HG03575 (cell line): ENCODE data around the gene NEK6.

Source experiments
- ATAC-seq: cut with Tn5 transposase; IDR thresholded peaks from one replicate; pipeline ENCODE4 v1.9.1; 2021; ENCODE audit not compliant: unreplicated experiment, insufficient number of reproducible peaks, low FRiP score; ENCODE audit errors: extremely low read depth

Gene NEK6

GRCh38 chr9:124307379-124308030 is 49.8 kb downstream of the NEK6 start:
- no peak for ATAC-seq

DNA sequence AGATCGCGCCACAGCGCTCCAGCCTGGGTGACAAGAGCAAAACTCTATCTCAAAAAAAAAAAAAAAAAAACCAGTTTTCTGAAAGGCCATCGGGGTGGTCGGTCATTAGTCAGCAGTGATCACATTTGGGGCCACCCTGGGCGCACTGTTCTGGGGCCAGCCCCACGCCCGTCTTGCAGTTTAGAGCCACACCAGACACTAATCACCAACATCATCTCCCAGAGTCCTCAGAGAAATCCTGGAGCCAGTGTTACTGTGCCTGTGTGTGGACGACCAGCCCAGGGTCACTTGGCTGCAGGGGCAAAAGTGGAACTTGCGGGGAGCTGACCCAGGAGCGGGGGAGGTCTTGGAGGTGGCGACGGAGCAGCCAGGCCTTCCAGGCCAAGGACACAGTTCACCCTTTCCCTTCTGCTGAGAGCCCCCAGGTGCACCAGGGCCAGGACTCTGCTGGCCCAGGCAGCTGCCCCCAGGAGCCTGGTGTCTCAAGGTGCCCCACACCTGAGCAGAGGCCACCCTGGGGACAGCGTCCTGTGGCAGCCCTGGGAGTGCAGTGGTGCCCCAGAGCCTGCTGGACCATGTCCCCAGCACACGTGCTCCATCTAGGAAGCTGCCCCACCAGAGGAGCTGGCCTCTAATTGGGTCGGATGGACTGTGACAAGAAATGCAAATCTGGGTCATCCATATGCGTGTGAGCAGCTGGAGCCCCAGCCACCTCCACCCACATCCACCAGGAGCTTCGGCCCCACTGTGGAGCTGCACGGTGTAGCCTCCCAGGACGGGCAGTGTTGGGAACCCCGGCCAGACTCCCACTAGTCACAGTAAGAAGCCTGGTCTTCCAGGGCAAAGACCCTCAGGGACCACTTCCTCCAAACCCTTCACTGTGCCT is 51.1 kb downstream of the NEK6 start:
- no peak for ATAC-seq

- no peak for ATAC-seq
Measured at GRCh38 chr9:124309667-124310084, 51.9 kb downstream of the NEK6 start.

GRCh38 chr9:124311283-124311682 is 53.5 kb downstream of the NEK6 start:
- ATAC-seq: no peak

DNA sequence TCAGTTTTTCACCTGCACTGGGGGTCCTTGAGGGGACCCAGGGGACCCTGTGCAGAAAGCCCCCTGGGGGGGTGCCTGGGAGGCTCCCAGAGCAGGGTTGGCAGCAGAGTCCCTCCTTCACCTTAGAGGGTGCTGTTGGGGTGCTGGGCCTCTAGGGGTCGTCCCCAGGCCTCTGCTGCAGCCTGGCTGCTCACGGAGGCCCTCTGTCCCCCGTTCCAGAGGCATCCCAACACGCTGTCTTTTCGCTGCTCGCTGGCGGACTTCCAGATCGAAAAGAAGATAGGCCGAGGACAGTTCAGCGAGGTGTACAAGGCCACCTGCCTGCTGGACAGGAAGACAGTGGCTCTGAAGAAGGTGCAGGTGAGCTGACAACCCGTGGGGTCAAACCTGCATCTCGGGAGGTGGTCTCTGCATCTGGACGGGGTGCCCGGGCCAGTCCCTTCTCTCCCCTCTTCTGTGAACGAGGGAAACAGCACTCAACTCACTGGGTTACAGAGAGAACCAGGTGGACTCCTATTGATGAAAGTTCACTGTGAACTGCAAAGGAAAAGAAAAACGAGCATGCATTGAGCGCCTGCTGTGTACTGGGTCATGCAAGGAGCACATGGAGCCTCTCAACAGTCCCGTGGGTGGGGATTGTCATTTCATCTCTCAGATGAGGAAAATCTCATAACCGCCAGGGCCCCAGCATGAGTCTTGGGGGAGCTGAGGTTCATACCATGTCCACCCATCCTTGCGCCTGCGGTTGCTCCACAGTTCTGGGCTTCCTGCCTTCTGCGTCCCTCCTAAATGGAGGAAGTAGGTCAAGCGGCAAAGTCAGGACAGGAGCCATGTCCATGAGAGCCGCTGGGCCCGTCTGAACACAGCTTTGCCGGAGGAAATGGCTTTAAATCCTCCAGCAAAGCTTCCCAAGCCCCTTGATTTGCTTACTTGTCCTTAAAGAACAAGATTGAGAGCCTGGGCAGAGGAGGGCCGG is 54.8 kb downstream of the NEK6 start:
- ATAC-seq: no peak

DNA sequence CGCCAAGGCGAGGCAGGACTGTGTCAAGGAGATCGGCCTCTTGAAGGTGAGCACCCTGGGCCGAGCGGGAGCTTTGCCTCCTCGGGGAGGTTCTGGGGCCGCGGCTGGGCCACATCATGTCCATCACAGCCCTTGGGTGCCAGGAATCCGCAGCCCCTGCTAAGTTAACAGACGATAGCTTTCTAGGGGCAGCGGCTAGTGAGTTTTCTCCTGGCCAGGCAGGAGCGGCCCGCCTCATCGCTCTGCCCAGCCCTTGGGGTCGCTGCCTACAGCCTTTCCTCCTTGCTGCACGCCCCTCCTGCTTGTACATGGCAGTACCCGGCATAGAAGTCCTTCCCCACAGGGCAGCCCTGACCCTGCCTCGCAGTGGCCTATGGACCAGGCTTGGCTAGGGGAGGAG is 56.2 kb downstream of the NEK6 start:
- no peak for ATAC-seq

- no peak for ATAC-seq
Measured at GRCh38 chr9:124315882-124316281, 58.1 kb downstream of the NEK6 start.

- no peak for ATAC-seq
Measured at GRCh38 chr9:124320062-124320973, 62.6 kb downstream of the NEK6 start.

GRCh38 chr9:124321416-124321815 is 63.7 kb downstream of the NEK6 start:
- no peak for ATAC-seq

- no peak for ATAC-seq
Measured at GRCh38 chr9:124321935-124322334, 64.2 kb downstream of the NEK6 start.

DNA sequence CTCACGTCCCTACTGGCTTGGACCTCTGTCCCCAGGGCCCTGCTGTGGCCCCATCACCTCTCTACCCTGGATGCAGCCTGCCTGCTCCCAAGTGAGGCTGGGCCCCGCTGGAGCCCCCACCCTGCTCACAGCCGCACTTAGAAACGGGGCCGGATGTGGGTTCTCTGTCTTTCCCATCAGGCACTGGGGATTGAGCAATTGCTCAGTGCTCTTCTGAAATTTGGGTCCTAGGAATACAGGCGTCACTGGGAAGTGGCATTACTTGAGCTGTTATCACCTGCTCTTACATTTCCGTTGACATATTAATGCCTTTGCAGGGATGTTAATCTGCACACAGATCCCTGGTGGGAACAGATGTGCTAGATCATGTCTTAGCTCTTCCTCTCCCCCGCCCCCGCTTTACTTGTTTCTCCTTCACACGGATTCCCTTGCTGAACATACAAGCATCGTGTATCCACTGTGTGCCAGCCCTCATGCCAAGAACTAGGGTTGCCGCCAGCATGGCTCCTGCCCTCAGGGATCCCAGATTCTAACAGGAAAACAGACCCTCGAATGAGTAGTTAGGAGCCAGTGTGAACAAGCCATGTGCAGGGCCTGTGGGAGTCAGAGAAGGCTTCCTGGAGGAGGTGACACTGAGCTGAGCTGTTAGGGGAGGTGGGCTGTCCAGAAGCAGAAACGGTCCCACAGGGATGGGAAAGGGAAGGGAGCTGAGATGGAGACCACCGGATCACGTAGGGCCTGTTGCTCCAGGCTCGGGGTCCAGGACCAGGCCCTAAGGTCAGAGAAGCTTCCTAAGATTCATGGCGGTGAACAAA is 65.1 kb downstream of the NEK6 start:
- no peak for ATAC-seq

GRCh38 chr9:124323904-124324303 is 66.2 kb downstream of the NEK6 start:
- no peak for ATAC-seq

DNA sequence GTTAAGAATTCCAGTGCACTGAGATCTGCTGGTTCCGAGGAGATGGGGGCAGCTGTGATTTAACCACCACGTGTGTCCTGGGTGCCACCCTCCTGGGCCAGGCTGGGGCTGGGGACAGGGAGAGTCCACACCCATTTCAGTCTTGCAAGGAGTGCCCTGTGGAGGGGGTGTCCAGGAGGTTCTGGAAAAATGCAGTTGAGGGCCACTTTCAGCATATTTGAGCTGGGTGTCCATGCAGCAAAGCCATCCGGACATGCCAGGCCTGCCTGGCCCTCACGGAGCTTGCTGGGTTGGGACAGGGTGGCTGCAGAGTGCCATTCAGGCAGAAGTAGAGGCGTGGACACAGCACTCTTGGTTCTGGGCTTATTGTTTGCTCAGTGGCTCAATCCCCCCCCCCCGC is 68.1 kb downstream of the NEK6 start:
- no peak for ATAC-seq

DNA sequence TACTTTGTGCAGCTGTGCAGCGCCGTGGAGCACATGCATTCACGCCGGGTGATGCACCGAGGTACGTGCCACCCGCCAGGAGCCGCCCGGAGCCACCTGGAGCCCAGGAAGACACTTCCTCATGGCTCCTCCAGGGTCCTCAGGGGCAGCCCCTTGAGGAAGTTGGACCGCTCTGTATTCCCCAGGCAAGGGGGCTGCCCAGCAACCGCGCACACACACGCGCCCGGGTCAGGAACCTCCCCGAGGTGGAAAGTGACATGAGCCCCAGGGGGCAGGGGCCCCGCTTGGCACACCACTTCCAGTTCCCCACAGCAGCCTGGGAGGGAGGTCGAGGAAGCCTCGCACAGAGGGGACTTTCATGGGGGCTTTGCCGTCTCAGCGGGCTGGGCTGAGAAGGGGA is 68.6 kb downstream of the NEK6 start:
- ATAC-seq: no peak

- no peak for ATAC-seq
Measured at GRCh38 chr9:124327491-124327890, 69.7 kb downstream of the NEK6 start.

GRCh38 chr9:124328285-124328684 is 70.5 kb downstream of the NEK6 start:
- no peak for ATAC-seq

GRCh38 chr9:124329206-124329792 is 71.5 kb downstream of the NEK6 start:
- no peak for ATAC-seq
